Stimulated activated CD4-positive, alpha-beta T cell treated with anti-CD3 and anti-CD28 coated beads, Interleukin-1b, Interleukin-23, amount 100 ng/mL, for 48 hours (primary cell): ENCODE data around the gene RAC2.
"Not testable (repeated sequence)": the region's sequence is repeated elsewhere in the genome, so short reads cannot be mapped to it uniquely, and the experiment has no call there.

Experiments
- DNase-seq: peaks from one replicate; pipeline ENCODE4 v3.0.0-alpha.2; 2020

RAC2 gene

DNA sequence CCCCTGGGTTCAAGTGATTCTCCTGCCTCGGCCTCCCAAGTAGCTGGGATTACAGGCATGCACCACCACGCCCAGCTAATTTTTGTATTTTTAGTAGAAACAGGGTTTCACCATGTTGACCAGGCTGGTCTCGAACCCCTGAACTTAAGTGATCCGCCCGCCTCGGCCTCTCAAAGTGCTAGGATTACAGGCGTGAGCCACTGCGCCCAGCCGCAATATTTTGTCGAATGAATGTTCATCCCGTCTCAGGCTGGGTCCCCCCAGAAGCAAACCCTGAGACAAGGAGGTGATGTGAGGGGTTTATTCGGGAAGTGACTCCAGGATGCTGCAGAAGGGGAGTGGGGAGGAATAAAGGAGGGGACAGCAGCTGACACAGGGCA lies 10.7 kb downstream of the RAC2 start:
- DNase-seq, result not testable (repeated sequence)

DNA sequence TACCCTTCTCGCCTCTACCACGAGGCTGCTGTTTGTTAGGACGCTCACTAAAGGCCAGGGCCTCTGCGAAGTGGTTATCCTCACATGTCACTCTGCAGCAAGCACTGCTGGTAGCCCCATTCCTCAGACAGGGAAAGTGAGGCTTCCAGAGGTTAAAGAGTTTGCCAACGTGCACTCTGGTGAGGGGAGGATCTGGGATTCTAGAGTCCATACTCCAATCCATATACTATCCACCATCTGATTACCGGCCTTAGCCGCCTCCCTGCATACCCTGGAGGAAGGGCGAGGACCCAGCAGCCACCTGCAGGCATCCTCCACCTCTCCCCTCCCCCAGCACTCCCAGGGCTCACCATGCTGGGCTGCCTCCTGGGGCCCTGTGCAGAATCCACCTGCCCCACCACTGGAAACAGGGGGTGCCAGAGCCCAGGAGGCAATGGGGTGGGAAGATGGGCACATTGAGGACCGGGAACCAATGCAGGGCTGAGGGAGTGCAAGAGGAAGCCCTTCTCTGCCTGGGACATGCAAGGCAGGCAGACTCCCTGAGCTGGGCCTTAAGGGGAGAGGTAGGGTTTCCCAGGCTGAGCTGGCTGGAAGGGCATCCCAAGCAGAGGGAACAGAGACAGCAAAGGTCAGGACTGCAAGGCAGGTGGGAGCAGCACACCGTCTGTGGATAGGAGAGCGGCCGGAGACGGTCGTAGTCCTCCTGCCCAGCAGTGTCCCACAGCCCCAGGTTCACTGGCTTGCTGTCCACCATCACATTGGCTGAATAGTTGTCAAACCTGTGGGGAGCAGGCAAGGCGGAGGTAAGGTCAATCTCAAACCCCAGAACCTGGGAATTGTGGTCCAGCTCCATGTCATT lies 11.7 kb downstream of the RAC2 start:
- DNase-seq, result no peak

DNA sequence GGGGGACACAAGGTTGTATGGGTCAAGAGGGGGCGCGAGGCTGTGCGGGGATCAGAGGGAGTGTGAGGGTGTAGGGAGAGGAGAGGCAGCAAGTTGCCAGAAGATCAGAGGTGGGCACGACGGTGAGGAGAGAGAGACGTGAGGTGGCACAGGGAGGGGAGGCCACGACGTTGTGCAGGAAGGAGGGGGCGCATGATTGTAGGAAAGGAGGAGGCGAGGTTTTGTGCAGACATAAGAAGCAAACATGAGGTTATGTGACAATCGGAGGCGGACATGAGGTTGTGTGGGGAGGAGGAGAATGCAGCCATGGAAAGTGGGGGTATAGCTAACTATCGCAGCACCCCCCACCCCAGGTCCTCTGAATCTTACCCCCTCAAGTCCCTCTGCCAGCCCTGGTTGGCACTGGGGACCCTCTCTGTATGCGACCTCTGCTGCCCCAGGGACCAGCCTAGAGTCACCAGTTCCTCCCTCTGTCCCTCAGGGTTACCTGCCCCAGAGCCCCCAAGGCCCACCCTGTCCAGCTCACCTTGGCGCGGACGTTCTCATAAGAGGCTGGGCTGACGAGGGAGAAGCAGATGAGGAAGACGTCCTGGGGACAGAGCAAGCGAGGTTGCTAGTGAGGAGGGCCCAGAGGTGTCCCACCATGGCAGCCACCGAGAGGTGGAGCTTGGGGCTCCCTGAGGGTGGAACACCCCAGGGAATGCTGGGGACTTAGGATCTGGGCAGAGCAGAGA lies 12.5 kb downstream of the RAC2 start:
- peak; percentile 65 for DNase-seq

DNA sequence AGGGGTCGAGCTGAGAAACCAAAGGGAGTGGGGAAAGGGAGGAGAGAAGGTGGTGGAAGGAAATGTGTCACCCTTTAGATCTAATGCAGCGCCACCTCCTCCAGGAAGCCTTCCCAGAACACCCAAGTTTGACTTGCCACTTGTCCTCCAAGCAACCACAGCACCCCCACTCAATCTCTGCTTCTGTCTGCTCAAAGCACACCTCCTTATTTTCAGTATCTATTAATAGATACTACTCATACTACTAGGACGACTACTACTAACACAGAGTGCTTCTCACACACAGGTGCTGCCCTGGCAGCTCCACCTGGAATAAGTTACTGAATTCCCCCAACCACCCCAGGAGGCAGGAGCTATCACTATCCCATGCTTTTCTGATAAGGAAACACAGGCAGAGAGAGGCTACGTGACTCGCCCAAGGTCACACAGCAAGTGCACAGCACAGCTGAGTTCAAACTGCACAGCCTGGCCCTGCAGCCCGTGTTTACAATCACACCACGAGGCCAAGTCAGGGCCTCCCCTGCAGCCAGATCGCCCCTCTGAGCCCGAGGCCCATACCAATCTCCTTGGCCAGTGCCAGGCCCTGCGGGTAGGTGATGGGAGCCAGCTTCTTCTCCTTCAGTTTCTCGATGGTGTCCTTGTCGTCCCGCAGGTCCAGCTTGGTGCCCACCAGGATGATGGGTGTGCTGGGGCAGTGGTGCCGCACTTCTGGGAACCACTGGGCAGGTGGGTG lies 13.2 kb downstream of the RAC2 start:
- DNase-seq, result peak; percentile 92

DNA sequence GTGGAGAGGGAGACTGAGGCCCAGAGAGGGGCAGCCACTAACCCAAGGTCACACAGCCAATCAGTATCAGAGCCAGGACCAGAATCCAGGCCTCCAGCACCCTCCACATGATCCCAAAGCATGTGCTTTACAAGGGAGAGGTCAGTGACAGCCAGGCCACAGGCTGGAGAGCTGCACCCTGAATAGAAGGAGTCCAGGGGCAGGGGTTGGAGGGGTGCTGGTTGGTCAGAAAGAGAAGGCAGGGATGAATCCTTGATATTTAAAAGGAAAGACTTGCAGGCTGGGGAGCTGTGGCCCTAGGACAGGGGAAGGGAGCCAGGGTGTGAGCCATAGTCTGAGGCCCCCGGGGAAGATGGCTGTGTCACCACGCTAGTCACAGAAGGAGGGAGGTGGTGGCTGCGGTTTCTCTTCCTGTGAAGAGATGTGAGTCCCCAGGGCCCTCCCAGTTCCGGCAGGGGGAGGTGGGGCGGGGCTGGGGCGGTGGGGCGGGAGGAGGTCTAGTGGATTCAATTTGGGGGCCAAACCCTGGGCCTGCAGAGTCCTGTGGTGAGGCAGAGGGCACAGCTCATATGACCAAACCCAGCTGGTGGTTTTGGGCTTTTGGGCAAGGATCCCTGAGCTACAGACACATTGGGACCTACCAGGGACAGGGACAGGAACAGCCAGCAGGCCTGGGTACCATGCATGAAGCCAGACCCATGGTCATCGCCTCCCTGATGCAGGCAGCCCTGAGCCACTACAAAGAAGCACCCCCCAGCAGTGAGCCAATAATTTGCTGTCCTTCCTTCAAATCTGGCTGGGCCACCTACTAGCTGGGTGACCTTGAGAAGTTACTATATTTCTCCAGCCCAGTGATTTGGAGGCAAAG lies 14.0 kb downstream of the RAC2 start:
- DNase-seq, result peak; percentile 94

DNA sequence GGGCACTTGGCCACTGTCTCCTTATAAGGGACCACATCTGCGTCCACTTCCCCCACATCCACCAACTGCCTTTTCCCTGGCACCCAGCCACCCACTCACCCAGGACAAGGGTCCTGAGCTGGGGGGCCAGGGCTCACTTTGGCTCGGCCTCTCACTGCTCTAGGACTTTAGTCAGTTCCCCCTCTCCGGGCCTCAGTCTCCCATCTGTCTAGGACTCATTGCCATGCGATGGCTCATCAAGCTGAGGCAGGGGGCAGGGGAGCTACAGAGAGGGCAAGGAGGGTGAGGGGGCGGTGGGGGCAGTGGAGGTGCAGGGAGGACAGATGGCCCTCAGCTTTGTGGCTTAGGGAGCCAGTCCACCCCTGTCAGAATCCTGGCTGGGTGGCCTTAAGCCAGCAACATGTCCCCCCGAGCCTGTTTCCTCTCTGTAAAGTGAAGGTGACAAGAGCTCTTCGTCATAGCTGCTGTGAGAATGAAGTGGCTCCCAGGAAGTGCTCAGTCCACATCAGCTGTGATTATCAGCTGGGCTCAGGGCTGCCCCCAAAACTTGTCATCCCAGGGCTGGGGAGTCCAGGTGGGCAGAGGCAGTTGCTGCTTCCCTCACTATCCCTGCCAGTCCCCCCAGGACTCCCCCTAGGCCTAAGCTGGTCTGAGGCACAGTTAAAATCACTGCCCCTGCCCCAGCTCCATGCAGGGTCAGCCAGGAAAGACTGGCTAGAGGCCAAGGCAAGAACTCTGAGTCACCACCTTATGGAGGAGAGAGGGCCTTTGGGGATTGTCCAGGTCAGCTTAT lies 14.9 kb downstream of the RAC2 start:
- DNase-seq, result peak; percentile 46

DNA sequence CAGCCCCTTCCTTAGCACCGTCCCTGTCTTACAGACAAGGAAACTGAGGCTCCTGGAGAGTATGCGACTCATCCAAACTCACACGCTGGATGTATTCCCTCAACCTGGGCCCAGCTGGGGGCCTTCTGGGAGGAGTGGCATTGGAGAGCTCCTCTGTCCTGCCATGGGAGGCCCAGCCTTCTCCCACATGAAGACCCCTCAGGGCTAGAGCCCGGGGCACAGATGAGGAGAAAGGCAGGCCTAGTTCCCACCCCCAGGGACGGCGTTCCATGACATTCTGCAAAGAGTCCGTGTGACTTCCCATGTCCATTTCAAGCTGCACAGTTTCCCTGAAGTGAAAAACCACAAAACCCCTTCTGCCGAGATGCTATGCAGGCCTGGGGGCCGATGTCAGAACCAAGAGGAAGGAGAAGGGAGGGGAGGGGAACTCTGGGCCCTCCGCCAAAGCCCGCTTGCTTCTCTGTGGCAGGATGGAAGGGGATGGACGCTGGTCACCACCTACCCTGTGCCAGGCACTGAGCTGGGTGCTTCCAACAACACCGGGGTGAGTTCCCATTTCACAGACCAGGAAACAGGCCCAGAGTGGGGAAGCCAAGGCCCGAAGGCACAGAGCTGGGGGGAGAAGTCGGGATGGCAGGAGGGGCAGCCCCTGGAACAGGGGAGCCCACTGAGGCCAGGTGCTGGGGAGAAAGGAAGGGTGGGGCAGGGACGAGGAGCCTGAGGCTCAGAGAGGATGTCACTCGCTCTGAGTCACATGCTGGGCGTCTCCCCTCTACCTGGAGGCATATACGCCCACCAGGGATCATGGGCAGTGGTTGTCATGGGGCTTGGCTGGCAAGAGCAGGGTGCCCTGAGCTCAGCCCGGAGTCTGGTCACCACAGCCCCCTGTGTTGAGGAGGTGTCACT lies 15.7 kb downstream of the RAC2 start:
- peak; percentile 59 for DNase-seq

DNA sequence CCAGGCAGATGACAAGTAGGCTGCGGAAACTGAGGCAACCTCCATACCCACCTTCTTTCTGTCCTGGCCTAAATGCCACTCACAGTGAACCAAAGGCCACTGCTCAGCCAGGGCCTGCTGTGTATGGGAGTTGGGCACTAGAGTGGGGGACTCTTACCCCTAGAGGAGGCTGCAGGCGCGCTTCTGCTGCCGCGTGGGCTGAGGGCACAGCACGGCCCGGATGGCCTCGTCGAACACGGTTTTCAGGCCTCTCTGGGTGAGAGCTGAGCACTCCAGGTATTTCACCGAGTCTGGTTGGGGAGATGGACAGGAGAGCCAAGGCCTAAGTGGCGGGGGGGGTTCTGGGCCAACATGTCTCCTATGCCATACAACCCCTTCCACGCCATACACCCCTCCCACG lies 17.6 kb downstream of the RAC2 start:
- DNase-seq, result no peak

DNA sequence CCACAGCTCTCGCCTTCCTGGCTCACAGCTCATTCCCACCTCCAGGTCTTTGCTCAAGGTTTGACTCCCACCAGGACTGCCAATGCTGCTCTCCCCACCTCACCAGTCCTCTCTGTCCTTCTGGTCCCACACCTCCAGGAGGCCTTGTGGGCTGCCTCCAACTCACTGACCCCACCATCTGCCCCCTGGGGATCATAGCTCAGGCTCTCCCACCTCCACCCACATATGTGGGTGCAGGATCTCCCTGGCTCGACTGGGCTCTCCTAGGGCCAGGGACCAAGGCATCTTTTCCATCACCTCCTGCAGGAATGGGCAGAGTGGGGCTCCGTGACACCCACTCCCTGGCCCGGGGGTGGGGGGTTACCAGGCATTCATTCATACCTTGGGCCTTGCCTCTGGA lies 18.0 kb downstream of the RAC2 start:
- DNase-seq, result no peak

DNA sequence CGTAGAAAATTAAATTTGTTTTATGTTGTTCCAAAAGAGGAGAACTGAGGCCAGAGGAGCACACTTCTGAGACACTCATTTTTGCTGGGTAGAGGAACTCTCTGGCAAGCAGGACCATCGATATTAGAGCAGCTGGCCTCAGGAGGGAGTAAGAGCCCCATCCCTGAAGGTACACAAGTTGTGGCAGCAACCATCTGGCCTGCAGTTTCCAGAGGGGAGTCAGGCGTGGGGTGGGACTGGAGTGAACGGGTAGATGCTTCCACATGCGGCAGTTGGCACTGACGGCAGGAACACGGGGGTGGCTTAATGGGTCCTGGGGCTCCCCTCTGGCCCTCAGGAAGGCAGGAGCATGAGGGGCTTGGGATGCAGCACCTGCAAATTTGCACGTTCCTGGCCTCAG lies 18.6 kb downstream of the RAC2 start:
- no peak for DNase-seq

DNA sequence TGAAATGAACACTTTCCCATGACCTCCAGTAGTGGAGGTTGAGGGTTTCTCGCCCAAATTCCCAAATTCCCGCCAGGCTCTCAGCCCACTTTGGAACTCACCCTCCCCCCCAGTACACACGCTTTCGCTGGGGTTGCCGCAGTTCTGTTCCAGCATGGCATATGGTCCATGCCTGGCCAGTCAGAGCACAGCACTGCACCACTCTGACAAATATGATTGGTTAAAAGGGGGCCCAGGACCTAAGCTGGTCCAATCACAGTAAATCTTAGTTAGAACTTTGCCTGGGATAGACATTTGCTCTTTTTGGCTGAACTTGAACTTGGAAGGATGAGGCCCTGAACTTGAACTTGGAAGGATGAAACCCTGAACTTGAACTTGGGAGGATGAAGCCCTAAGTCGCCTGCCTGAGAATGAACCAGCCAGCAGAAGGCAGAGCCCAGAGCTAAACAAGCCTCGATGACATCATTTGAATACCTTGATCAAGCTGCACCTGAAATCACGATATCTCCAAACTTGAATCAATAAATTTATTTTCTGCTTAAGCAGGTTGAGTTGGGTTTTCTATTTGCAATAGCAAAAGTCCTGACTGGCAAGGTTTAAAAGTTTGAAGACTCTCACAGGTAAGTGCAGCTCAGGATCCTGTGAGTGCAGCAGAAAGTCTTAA lies 19.2 kb downstream of the RAC2 start:
- DNase-seq, result no peak

DNA sequence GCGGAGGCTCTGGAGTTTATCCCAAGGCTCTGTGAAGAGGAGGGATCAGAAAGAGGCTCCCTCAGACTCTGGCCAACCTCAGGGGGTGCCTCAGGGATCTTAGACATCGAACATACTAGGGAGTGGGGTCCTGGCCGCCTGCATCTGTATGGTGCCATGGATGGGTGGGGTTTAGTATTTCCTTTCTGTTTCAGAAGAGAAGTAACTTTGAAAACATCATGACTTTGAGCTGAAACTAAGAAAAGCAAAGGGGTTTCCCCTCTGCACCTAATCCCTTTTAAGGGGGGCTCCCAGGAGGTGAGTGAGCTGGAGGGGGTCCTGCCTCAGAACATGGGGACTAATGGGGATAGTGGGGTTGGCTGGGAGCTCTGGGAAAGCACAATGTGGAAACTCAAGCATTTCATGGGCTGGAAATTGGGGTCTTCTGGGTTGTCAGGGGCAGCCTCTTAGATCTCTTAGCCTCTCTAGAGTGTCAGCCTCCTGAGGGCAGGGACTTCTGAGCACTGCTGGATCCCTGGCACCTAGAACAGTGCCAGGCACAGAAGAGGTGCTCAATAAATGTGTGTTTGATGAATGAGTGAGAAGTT lies 20.0 kb downstream of the RAC2 start:
- DNase-seq, result no peak

DNA sequence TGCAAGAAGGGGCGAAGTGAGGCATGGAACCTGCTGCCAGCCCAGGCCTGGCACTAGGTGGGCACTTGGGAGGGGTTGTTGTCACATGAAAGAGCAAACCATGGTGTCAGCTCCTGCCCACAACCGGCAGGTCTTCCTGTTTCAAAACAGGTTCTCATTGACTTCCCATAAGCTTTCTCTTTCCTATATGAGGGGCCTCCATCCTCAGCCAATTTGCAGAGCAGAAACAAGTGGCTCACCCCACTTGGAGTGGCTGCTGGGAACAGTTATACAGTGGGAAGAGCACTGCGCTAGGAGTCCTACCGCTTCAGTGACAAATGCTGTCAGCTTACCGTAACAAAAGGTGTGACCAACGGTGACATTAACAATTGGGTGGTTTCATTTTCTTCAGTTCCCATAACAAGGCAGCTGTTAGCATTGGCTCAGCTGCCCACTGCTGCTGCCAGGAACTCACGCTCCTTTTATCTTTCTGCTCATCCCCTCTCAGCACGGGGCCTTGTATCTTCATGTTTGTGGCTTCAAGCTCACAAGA lies 21.6 kb downstream of the RAC2 start:
- peak; percentile 76 for DNase-seq

DNA sequence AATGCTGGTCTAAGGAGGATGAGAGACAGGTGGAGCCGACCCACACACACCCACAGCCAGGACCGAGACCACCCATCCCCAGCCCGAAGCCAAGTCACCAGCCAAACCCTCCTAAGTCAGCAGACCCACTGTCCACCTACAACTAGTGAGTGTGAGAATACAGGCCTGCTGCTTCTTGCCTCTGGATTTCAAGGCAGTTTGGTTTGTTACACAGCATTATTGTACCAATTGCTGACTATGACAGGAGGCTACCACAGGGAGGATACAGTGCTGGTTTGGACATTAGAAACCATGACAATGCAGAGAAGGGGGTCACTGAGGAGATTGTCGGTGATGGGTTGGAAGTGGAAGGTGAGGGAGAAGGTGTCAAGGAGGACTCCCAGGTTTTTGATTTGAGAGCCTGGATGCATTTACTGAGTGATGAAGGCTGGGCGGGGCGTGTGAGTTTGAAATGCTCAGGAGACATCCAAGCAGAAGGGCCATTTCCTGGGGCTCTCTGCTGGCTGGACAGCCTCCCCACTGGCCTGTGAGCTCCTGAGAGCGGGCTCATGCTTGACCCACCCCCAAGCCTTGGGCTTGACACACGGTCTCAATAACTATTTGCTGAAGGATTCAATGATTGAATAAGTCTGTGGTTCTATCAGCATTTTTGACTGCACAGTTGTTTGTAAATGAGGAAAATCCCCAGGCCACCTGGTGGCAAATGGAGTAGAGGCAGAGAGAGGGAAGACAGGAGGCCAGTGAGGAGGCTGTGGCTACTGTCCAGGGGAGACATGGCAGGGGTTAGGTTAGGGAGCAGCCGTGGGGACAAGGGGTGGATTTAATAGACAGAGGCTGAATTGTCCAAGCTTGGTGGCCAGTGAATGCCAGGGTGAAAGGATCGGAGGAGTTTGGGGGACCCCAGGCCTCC lies 22.4 kb downstream of the RAC2 start:
- DNase-seq, result no peak

DNA sequence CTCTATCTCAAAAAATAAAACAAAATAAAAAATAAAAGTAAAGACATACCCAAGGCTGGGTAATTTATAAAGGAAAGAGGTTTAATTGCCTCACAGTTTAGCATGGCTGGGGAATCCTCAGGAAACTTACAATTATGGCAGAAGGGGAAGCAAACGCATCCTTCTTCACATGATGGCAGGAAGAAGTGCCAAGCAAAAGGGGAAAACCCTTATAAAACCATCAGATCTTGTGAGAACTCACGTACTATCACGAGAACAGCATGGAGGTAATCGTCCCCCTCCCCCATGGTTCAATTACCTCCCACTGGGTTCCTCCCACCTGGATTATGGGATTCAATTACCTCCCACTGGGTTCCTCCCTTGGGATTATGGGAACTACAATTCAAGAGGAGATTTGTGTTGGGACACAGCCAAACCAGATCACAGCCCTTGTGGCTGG lies 23.5 kb downstream of the RAC2 start:
- DNase-seq, result no peak

DNA sequence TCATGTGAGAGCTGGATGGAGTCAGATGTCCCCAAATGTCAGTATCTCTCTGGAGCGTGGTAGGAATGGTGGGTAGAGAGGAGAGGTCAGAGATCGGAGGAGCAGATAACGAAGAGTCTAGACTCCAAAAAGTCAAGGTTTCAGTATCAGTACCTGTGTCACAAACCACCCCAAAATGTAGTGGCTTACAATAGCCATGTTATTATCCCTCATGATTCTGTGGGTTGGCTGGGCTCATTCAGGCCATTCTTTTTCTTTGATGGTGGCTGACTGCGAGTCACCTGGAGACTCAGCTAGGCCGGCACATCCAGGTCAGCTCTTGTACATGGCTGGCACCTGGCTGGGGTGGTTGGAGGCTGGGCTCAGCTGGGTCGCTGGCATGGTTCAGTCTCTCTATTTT lies 24.5 kb downstream of the RAC2 start:
- DNase-seq, result no peak

DNA sequence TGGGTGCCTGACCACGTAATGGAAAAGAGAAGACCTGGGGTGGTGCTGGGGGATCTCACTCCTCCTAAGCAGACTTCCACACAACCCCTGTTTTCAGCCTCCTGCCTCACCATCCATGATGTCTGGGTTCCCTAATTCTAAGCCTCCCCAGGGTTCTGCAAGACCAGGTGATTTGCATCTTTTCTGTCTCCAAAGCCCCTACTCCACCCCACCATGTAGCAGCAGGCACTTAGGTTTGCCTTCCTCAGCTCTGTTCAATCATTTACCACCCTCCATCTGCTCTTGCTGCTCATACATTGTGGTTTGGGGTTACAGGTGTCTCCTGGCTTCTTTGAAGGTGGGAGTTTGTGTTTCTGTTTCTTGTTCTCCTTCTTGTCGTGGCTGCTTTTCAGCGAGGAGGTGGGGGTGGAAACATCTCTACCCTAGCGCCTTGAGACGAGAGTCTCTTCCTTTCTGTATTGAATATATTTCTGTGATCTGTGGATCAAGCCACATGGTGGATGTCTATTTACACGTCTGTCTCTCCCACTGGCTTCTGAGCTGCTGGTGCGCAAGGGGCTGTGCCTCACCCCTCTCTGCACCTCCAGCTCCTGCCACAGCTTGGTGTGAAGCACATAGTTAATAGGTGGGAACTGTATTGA lies 25.2 kb downstream of the RAC2 start:
- DNase-seq, result peak; percentile 75

DNA sequence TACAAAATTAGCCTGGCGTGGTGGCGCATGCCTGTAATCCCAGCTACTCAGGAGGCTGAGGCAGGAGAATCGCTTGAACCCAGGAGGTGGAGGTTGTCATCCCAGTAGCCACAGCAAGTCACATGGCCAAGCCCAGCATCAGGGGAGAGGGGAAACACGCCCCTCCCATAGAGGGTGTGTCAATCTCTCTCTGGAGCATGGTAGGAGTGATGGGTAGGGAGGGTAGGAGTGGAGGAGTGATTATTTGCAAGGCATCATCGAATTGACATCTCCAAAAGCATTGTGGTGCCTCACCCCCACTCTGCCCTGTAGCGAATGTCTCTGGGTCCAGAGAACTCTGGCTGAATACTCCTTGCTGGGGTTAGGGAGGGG lies 25.7 kb downstream of the RAC2 start:
- DNase-seq, result peak; percentile 46
